LHCN-M2 (cell line): Measurements from ENCODE around the gene KIF14. TPM values are rescaled to one million over a fixed set of nuclear protein-coding genes. Genes with fewer than 3 reads are reported as not detected.

Experiments used
- DNase-seq: peaks from one replicate; pipeline ENCODE4 v3.0.0-alpha.2; 2012; ENCODE audit warnings: low read depth
- polyA plus RNA-seq: library from polyadenylated mRNA; unstranded; fragments of >200 nt; gene quantifications from one replicate; pipeline ENCODE4 v1.2.1, GENCODE V29; 2012; ENCODE audit warnings: missing spikeins
- total RNA-seq: library from RNA; depleted of rRNA; stranded (reverse); fragments of >200 nt; gene quantifications from 2 replicates; pipeline ENCODE4 v1.2.3, GENCODE V29; 2014; rRNA removed

Gene KIF14, protein sequence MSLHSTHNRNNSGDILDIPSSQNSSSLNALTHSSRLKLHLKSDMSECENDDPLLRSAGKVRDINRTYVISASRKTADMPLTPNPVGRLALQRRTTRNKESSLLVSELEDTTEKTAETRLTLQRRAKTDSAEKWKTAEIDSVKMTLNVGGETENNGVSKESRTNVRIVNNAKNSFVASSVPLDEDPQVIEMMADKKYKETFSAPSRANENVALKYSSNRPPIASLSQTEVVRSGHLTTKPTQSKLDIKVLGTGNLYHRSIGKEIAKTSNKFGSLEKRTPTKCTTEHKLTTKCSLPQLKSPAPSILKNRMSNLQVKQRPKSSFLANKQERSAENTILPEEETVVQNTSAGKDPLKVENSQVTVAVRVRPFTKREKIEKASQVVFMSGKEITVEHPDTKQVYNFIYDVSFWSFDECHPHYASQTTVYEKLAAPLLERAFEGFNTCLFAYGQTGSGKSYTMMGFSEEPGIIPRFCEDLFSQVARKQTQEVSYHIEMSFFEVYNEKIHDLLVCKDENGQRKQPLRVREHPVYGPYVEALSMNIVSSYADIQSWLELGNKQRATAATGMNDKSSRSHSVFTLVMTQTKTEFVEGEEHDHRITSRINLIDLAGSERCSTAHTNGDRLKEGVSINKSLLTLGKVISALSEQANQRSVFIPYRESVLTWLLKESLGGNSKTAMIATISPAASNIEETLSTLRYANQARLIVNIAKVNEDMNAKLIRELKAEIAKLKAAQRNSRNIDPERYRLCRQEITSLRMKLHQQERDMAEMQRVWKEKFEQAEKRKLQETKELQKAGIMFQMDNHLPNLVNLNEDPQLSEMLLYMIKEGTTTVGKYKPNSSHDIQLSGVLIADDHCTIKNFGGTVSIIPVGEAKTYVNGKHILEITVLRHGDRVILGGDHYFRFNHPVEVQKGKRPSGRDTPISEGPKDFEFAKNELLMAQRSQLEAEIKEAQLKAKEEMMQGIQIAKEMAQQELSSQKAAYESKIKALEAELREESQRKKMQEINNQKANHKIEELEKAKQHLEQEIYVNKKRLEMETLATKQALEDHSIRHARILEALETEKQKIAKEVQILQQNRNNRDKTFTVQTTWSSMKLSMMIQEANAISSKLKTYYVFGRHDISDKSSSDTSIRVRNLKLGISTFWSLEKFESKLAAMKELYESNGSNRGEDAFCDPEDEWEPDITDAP (N-terminal part only)
- 27.1 and 29.7 TPM in 2 replicates for total RNA-seq
- polyA plus RNA-seq = 2.2 TPM

DNA sequence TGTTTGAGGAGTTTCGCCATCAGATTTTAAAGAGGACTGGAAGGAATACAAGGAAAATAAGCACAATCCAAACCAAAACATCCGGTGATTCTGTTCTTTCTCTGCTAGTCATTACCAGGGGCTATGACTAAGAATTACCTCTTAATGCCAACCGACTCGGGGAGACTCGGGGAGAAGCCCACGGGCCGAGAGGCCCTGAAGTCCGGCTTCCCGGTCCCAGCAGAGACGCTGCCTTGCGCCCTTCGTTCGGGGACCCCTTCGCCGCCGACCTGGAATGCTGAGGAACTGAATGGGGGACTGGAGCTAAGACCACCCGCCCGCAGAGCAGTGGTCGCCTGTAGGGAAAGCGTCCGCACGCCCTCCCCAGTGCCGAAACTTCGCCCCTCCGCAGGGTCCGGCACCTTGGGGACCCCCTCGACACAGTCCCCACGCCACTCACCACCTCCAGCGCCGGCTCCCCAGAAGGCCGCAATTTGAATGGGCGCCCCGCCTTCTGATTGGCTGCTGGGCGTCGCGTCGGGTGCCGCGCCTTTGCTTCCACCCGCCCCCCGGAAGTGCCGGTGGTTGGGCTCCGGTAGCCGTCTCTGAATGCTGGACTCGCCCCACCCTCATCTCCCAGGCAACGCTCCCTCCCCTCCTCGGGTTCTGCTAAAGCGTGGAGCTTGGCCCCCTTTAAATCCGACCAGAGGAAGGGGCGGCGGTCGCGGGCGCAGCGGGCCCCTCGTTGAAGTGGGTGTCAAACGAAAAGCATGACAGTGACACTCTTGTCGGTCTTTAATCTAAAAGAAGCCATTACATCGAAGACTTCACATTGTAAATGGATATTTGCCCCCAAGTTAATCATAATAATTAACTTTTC, at the start of gene KIF14:
Gene KIF14 (minus strand): TSS at position 479 of the 859 bp plus-strand sequence. CDS start 2,028 bp downstream, outside the sequence.
- DNase-seq = peak; percentile 91

DNA sequence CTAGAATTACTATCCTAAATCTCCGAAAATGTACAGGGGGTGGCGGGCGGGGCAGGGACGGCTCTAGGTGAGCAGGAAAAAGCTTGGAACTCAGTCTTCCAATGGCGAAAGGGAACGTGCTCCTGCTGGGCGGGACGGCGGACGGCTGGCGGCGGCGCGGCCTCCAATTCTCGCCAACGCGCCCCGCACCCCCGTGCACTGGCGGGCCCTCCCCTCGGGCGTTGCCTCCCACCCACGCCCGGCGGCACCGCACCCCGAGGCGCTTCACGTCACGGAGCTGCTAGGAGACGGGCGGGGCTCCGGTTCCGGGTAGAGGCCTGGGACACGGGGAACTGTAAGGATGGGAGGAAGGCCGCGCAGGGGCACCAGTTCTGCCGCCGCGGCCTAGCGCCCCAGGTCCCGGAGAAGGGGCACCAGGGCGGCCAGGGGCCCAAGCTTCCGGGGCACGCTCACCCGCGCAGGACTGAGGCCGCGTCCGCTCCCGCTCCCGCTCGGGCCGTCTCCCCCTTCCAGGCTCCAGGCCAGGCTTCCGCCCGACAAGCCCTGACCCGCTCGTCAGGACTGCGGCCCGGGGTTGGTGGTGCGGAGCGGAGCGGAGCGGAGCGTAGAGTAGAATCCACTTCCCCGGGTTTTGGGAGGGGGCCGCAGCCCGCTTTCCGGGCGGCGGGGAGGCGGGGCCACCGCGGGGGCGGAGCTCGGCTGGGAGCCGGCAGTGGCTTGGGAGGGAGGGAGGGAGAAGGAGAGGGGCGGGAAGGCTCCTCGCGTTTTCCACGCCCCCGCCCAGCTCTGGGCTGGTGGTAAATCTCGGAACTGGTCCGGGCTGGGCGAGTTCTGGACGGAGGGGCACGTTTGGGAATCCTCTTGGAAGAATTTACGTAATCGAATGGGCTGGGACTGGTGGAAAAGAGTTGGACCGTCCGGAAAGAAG, 49.0 kb upstream of the KIF14 start, which contains the start of gene DDX59:
Gene DDX59 (minus strand): TSS at position 594 of the 928 bp plus-strand sequence. CDS start 3,167 bp downstream, outside the sequence.
- DNase-seq = peak; percentile 97

- no peak for DNase-seq
Measured at GRCh38 chr1:200668514-200669313, 48.2 kb upstream of the KIF14 start.

GRCh38 chr1:200666309-200666708, 45.8 kb upstream of the KIF14 start:
- DNase-seq = no peak

DNA sequence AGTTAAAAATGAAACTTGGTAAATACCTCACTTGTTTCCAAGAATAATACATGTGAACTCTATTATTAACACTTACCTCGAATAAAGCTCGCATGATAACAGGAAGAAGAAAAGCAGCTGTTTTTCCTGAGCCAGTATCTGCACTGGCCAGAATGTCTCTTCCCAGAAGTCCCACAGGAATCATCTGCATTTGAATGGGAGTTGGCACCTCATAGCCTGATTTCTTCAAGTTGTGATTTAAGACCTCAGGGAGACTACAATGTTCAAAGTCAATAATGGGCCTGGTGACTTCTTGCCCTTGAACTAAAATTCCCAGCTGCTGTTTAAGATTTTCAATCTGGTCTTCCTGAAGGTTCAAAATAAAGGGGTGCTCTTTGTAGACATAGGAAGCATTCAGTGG, 45.3 kb upstream of the KIF14 start:
- peak; percentile 39 for DNase-seq

DNA sequence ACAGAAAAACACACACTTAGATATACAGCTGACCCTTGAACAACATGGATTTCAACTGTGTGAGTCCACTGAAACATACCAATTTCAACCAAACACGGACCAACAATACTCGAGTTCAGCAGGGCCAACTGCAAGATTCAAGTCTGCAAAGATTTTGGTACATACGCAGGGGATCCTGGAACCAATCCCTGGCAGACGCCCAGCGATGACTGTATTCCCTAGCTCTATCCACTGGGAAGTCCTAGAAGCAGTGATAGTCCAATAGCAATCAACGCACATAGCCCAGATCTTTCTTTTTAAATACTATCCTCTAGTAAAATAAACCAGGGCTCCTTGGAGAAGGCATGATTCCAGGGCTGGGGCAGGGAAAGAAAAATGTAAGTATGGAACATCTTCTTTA, 40.2 kb upstream of the KIF14 start:
- no peak for DNase-seq

DNA sequence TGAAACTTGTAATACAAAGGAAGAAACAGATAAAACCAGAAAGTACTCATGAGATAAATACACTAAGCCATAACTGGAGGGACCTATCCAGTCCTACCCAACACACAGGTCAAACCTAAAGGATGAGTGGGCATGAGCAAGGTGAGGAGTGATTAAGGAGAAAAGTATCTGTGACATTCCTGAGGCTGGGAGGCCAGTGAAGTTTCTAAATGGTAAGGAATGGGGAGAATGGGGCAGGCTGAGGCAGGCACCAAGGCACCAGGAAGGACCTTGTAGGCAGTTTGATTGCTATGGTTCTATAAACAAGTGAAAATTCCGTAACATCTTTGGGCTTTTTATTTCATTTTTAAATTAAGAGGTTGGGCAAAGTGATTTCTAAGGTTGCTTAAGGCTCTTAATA, 38.7 kb upstream of the KIF14 start:
- no peak for DNase-seq

- DNase-seq = no peak
Measured at GRCh38 chr1:200658037-200658818, 37.7 kb upstream of the KIF14 start.

GRCh38 chr1:200654660-200655059, 34.1 kb upstream of the KIF14 start:
- DNase-seq = no peak

GRCh38 chr1:200653022-200653462, 32.5 kb upstream of the KIF14 start:
- no peak for DNase-seq

- DNase-seq = no peak
Measured at GRCh38 chr1:200652378-200652777, 31.8 kb upstream of the KIF14 start.

DNA sequence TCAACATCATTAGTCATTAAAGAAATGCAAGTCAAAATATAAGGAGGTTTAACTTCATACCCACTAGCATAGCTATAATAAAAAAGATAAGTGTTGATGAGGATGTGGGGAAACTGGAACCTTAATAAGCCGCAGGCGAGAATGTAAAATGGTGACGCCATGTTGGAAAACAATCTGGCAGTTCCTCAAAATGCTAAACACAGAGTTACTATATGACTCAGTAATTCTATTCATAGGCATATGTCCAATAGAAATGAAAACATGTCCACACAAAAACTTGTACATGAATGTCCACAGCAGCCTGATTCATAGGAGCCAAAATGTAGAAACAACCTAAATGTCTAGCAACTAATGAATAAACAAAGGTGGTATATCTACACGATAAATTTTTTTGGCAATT, 26.0 kb upstream of the KIF14 start:
- DNase-seq = no peak

DNA sequence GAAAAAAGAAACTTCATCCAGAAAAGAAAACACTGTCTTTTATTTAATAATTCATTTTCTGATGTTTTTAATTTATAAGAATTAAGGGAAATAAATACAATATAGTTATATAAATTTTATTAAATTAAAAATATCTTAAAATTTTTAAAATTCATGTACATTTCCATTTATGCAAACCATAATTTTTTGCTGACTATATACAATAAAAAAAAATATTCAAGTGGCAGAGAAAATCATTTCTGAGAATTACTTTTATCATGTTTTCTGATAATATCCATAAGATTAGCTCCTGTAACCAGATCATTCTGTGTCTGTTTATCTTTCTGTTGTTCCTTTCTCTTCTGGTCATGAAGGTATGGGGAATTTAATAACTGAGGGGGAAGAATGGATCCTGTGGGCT, 23.5 kb upstream of the KIF14 start:
- DNase-seq = no peak

DNA sequence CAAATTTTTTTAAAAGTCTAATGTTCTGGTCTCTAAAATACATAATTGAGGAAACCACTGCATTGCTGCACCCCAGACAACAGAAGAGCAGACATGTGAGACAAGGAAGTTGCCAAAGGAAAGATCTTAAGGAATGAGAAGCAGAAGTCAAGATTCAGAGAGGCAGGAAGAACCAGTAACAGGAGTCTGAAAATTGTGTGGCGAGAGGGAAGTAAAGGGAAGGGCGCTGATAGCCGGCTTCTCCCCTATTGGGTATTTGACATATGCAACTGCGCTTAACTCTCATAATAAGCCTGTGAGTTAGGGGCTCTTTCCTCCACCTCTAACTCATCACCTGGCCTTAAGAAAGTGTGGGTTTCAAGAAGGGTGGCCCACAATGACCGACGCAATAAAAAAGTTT, 21.9 kb upstream of the KIF14 start:
- DNase-seq = no peak

- no peak for DNase-seq
Measured at GRCh38 chr1:200640963-200641401, 20.4 kb upstream of the KIF14 start.

GRCh38 chr1:200640373-200640962, 19.9 kb upstream of the KIF14 start:
- DNase-seq = no peak

DNA sequence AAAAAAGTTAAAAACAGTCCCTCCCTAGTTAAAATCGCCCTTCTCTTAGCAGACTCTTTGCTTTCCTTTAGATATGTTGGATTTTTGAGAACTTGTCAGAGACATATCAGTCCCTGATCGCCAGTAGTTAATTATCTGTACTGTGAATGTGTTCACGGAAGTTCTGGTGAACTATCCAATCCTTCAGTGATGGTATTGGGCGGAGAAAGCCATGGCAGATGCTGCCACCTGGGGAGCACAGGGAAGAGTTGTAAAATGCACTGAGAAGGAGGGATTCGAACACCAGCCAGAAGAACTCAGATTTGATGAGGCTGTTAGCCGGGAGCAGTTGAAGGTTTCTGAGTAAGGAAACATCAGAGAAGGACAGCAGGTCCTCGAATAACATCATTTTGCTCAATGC, 17.5 kb upstream of the KIF14 start:
- no peak for DNase-seq
